Measurements from ENCODE around the gene ATRN. TPM values are rescaled to one million over a fixed set of nuclear protein-coding genes. Genes with fewer than 3 reads are reported as not detected.

ATRN gene
- total and polyA plus RNA-seq, 2 of the 8 experiments (the other 6 are each of a cell fraction or from before 2014, with no cell fraction given) = 12.0 to 17.4 TPM

DNA sequence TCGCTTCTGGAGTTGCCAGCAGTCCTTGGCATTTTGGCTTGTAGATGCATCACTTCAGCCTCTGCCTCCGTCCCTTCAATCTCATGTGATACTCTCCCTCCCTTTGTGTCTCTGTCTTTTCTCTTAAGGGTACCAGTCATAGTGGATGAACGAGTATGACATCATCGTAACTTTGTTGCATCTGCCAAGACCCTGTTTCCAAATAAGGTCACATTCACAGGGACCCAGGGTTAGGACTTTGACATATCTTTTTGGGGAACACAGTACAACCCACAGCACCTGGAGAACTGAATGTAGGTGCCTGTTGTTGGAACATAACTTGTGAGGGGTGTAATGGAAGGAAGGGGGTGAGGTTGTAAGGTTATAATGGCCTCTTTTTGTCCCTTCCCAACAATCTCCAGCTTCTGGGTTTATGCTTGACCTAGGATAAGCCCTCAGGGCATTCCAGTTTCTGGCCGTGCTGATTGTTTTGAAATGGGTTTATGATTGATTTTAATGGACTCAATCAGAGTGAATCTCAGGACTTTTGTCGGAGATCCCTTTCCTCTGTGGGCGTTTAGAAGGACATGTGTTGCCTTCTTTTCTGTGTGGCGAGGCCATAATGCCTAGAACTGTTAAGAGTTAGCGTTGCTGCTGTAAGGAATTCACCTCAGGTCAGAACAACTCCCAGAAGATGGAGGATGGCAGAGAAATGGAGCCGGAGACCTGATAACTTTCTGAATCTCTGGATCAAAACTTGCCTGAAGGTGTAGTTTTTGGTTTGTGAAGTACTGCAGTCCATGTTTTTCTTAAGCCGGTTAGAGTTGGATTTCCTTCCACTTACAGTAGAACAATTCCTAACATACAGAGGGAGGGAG lies 9.2 kb downstream of the ATRN start:
- no peaks in the 10 kb centered on the region for H3K79me1 ChIP-seq (ENCODE audit: low read depth, low read length)
- H3K23me2 ChIP-seq (ENCODE audit: low read depth, low read length) = no peaks in the 10 kb centered on the region
- TF ChIP-seq CBX8 (IDR thresholded peaks at IDR 0.05; ENCODE audit: borderline replicate concordance, low read depth, low read length) (no peak), RXRA (IDR thresholded peaks at IDR 0.05; ENCODE audit: insufficient read depth, low read depth, low read length) (no peak), KDM1A (IDR thresholded peaks at IDR 0.05; ENCODE audit: borderline replicate concordance, low read length) (no peak), BCL11A (IDR thresholded peaks at IDR 0.05; ENCODE audit: low read depth in 2 of 2, low read length in 2 of 2) (no peak), SIX5 (IDR thresholded peaks at IDR 0.05; ENCODE audit: low read depth, low read length) (no peak), NANOG (IDR thresholded peaks at IDR 0.05; ENCODE audit: insufficient read depth, low read depth, low read length, poor library complexity, severe bottlenecking) (no peak), EGR1 (IDR thresholded peaks at IDR 0.05; ENCODE audit: borderline replicate concordance, low read depth, low read length) (no peak), SP1 (IDR thresholded peaks at IDR 0.05; ENCODE audit: low read depth, low read length) (no peak), PHF8 (conservative IDR thresholded peaks at IDR 0.05; ENCODE audit: low read depth, low read length) (no peak)
- TF ChIP-seq, protein P1, sequence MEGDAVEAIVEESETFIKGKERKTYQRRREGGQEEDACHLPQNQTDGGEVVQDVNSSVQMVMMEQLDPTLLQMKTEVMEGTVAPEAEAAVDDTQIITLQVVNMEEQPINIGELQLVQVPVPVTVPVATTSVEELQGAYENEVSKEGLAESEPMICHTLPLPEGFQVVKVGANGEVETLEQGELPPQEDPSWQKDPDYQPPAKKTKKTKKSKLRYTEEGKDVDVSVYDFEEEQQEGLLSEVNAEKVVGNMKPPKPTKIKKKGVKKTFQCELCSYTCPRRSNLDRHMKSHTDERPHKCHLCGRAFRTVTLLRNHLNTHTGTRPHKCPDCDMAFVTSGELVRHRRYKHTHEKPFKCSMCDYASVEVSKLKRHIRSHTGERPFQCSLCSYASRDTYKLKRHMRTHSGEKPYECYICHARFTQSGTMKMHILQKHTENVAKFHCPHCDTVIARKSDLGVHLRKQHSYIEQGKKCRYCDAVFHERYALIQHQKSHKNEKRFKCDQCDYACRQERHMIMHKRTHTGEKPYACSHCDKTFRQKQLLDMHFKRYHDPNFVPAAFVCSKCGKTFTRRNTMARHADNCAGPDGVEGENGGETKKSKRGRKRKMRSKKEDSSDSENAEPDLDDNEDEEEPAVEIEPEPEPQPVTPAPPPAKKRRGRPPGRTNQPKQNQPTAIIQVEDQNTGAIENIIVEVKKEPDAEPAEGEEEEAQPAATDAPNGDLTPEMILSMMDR (IDR thresholded peaks at IDR 0.05; ENCODE audit: control extremely low read depth in 1 of 3, insufficient read depth in 1 of 3, low read depth in 1 of 3, low read length in 3 of 3) = no peak

More for the DNA sequence above, 9.2 kb downstream of the ATRN start:
- H2BK120ac ChIP-seq (replicated peaks; ENCODE audit: low read depth, low read length) = no peak overlapping the region
- H3K9ac ChIP-seq (replicated peaks in 1 of 4; ENCODE audit: extremely low read depth in 1 of 4, low read depth in 3 of 4, low read length in 3 of 4) = no peak overlapping the region
- FAIRE-seq = no peak
- H2BK12ac ChIP-seq (ENCODE audit: low read depth, low read length) = no peak overlapping the region
- no peak overlapping the region for H2AK5ac ChIP-seq (ENCODE audit: low read depth, low read length)
- H2BK20ac ChIP-seq (ENCODE audit: low read length) = no peak overlapping the region
- no peak overlapping the region for H2BK5ac ChIP-seq (ENCODE audit: low read depth, low read length)
- H3K4me1 ChIP-seq (replicated peaks in 1 of 4; ENCODE audit: control insufficient read depth in 3 of 4, insufficient read depth in 4 of 4, low read length in 3 of 4) = no peaks in the 10 kb centered on the region
- no peak overlapping the region for H4K5ac ChIP-seq (ENCODE audit: insufficient read length, low read depth, low read length)
- POLR2A ChIA-PET (ENCODE audit: partially characterized antibody) = no interaction called here
- no peak overlapping the region for H2BK15ac ChIP-seq (ENCODE audit: low read length)
- no peaks in the 10 kb centered on the region for H3K27me3 ChIP-seq (replicated peaks in 1 of 4; ENCODE audit: control insufficient read depth in 3 of 4, extremely low read depth in 1 of 4, insufficient read depth in 3 of 4, low read length in 3 of 4)
- H2AFZ ChIP-seq (ENCODE audit: low read length) = no peak overlapping the region
- H3K79me2 ChIP-seq (ENCODE audit: control insufficient read depth in 1 of 2, insufficient read depth in 2 of 2, low read length in 2 of 2) = no peaks in the 10 kb centered on the region
- H3K18ac ChIP-seq (ENCODE audit: extremely low read depth, low read length) = no peak overlapping the region
- CTCF ChIA-PET (ENCODE audit: partially characterized antibody) = no interaction called here
- H3K23ac ChIP-seq (ENCODE audit: insufficient read length) = no peak overlapping the region
- peaks cover 0 to 4% of the 10 kb centered on the region in 2 experiments for H4K20me1 ChIP-seq (replicated peaks in 1 of 2; ENCODE audit: control insufficient read depth in 1 of 2, insufficient read depth in 2 of 2, low read length in 2 of 2)
- no peak overlapping the region for H3K56ac ChIP-seq (replicated peaks; ENCODE audit: insufficient read length, low read depth, low read length)
- no peak overlapping the region for H3K4ac ChIP-seq (replicated peaks; ENCODE audit: insufficient read length, low read depth, low read length)
- no peaks in the 10 kb centered on the region for H3K9me3 ChIP-seq (ENCODE audit: insufficient read depth in 2 of 2, low read depth in 1 of 2, low read length in 1 of 2)
- no peaks in the 10 kb centered on the region for H3K36me3 ChIP-seq (ENCODE audit: control insufficient read depth in 2 of 4, insufficient read depth in 4 of 4, low read length in 3 of 4)
- H4K91ac ChIP-seq (replicated peaks; ENCODE audit: insufficient read length, low read length) = no peak overlapping the region
- no peak overlapping the region for H3K4me3 ChIP-seq (ENCODE audit: extremely low read depth in 1 of 4, insufficient read depth in 2 of 4, low read depth in 3 of 4, low read length in 4 of 4)
- H3K27ac ChIP-seq (ENCODE audit: low read depth, low read length) = no peak overlapping the region
- DNase-seq (ENCODE audit: low read depth in 1 of 2, low spot score in 2 of 2) = no peak
- H4K8ac ChIP-seq (ENCODE audit: extremely low read depth, insufficient read depth, low read length) = no peak overlapping the region
- H3K4me2 ChIP-seq (ENCODE audit: insufficient read depth in 1 of 2, low read depth in 2 of 2, low read length in 2 of 2) = no peak overlapping the region
- 81% methylated on average over 11 of the region's 11 CpGs; no CpG with 5 or more reads in 1 of the 2 experiments for WGBS, 2 experiments (ENCODE audit: extremely low coverage in 1 of 2, insufficient coverage in 1 of 2, insufficient read length in 1 of 2, insufficient replicate concordance in 2 of 2, low coverage in 1 of 2, low lambda C conversion rate in 2 of 2, missing lambda C conversion rate in 1 of 2)
- no peak overlapping the region for H3K14ac ChIP-seq (ENCODE audit: insufficient read length)

Measured in H1 (cell line).